Stimulated activated CD8-positive, alpha-beta memory T cell treated with anti-CD3 and anti-CD28 coated beads, Interleukin-15, amount 100 ng/mL, for 4 hours (primary cell): ENCODE measurements around the gene NTN3.

Source experiments
- DNase-seq, 2 donors: peaks; one replicate each; pipeline ENCODE4 v3.0.0-alpha.2; 2020; ENCODE audit warnings: low read depth in 2 of 2

The NTN3 gene

DNA sequence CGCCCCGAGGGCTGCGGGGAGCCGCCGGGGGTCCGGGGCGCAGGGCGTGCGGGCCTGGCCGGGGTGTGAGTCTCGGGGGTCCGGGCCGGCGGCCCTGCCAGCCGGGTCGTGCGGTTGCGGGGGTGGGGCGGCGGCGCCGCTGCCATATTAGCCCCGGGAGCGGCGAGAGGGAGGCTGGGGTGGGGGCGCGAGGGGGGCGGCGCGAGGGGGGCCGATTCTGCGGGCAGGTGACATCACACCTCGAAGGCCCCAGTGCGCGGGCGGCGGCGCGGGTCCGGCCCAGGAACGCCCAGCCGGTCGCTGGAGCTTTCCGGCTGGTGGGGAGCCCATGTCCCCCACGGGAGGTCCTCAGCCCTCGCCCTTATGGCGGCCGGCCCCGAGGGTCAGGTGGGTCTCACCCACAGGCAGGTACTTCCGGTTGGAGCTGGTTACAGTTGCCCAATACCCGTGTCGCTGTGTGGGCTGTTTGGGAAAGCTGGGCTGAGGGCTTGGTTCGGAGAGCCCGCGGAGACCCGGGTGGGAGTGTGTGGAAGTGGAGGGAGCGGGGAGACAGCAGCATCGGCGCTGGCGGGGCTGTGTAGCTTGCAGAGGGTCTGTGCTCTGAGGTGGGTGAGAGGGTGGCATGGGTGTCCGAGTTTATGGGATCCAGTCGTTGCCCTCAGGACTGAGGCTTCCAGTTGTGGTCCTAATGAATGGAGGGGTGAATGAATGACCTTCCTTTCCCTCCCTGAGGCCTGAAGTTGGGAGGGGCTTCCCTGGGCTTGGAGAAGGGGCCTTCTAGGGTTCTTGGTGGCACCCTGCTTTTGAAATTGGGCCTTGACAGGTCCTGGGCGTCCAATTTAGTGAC lies 43.5 kb downstream of the NTN3 start:
- DNase-seq = no peak

GRCh38 chr16:2515180-2515851 lies 44.2 kb downstream of the NTN3 start:
- no peak for DNase-seq

- DNase-seq = no peak
Measured at GRCh38 chr16:2516391-2517240, 45.5 kb downstream of the NTN3 start.

DNA sequence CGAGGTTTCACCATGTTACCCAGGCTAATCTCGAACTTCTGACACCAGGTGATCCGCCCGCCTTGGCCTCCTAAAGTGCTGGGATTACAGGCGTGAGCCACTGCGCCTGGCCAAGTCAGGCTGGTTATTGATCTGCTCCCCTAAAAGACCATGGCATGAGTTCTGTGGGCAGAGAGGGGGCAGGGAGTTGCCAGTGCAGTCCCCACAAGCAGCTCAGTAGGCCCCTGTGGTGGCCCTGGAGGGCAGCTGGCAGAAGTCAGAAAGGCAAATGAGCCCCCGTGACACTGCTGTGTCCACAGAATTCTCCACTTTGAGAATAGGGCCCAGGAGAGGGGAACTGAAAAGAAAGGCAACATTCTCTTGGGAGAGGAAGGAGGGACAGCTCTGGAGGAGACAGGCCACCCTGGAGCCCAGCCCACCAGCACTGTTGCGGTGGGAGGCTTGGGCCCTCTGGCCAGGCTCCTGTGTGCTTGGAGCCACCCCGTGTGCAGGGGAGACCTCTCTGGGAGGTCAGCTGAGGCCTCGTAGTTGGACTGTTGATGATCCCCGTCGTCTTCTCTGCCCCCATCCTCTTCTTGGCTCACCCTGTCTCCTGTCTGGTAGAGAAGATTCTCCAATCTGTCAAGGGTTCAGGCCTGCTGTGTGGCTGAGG lies 47.0 kb downstream of the NTN3 start:
- DNase-seq = no peak

DNA sequence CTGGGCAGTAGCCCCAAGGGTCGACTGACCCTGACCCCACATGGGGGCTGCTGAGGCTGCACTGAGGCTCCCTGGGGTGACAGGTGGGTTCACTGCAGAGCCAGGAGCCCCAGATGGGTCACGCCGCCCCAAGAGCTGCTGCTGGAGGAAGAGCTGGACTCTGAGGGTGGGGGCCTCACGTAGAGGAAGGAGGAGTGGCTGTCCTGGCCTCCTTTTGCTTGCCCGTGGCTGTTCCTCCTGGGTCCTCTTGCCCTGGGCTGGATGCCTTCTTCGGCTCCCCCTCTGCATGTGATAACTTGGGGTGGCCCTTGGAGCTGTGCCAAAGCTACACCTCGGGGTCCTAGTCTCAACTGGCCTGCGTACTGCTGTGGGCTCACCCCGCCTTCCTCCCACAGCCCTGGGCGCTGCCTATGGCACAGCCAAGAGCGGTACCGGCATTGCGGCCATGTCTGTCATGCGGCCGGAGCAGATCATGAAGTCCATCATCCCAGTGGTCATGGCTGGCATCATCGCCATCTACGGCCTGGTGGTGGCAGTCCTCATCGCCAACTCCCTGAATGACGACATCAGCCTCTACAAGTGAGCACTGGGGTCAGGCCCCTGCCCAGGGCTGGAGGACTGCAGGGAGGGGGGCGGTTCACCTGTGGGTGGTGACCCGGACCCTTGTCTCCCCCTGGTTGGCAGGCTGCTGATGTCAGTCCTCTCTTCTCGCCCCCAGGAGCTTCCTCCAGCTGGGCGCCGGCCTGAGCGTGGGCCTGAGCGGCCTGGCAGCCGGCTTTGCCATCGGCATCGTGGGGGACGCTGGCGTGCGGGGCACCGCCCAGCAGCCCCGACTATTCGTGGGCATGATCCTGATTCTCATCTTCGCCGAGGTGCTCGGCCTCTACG lies 48.0 kb downstream of the NTN3 start:
- DNase-seq = no peak

GRCh38 chr16:2519711-2520080 lies 48.6 kb downstream of the NTN3 start:
- no peak for DNase-seq

DNA sequence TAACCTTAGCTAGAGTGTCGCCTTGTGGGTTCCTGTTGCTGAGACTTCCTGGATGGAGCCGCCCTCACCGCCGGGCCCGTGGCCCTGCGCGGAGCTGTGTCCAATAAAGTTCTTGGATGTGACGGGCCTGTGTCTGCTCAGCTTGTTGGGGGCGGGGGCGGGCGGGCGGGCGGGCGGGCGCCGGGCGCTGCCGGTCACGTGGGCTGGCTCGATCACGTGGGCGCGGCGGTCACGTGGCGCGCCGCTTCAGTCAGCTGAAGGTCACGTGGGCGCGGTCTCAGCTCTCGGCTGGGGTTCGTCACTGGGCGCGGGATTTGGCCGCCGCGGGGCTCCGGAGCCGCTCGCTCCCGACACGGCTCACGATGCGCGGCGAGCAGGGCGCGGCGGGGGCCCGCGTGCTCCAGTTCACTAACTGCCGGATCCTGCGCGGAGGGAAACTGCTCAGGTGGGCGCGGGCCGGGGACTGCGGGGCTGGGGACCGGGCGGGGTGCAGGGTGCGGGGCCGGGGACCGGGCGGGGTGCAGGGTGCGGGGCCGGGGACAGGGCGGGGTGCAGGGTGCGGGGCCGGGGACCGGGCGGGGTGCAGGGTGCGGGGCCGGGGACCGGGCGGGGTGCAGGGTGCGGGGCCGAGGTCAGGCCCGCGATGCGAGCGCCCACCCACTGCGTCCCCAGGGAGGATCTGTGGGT lies 49.1 kb downstream of the NTN3 start, which contains the start of gene AMDHD2:
Gene AMDHD2 (plus strand): TSS at position 275 of the 687 bp plus-strand sequence. CDS start 88 bp downstream, at position 363.
- peak; percentile 77 to 80 for DNase-seq

DNA sequence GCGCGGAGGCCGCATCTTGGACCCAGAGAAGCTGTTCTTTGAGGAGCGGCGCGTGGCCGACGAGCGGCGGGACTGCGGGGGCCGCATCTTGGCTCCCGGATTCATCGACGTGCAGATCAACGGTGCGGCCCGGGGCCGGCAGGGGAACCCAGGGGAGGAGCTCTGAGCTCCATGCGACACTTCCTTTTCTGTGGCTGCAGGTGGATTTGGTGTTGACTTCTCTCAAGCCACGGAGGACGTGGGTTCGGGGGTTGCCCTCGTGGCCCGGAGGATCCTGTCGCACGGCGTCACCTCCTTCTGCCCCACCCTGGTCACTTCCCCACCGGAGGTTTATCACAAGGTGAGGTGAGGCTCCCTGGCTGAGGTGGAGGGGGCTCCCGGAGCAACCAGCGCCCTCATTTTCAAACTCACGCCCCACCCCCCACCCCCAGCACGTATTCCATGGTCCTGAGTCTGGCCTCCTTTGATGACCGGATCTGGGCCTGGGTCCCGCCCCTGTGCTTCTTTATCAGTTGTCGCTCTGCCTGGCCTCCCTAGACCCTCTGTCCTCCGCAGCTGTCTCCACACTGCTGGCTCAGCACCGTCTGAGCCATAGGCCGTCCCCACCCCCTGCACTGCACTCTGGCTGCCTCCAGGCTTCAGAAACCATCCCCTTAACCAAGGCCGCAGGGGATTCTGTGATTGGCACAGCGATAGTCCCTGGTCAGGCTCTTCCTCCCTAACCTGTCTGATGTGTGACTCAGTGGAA lies 49.9 kb downstream of the NTN3 start:
- no peak for DNase-seq
